ENCODE measurements around the gene LPP. TPM values are rescaled to one million over a fixed set of nuclear protein-coding genes. Genes with fewer than 3 reads are reported as not detected.

The LPP gene
- total and polyA plus RNA-seq, 9 donors: 15.9 to 280 (median 134) TPM

- intact Hi-C loops (cut with DNase I): no loop called here
- Histone ChIP-seq H3K4me1 (ENCODE audit: insufficient read depth) (peaks cover 2% of the 10 kb centered on the region), H3K27ac (no peak overlapping the region)
These were observed 250.2 kb downstream of the LPP start for GRCh38 chr3:188404124-188404523.

GRCh38 chr3:188404701-188405100 lies 250.7 kb downstream of the LPP start:
- no peak for DNase-seq
- H3K27ac ChIP-seq: no peak overlapping the region

More at GRCh38 chr3:188404124-188404523, 250.2 kb downstream of the LPP start:
- Histone ChIP-seq H3K4me3 (no peak overlapping the region), H3K36me3 (no peaks in the 10 kb centered on the region), H3K9me3 (no peaks in the 10 kb centered on the region), H3K27me3 (no peaks in the 10 kb centered on the region)
- no peak for DNase-seq
- TF ChIP-seq POLR2A (IDR thresholded peaks at IDR 0.05) (no peak), CTCF (IDR thresholded peaks at IDR 0.05) (no peak), EP300 (IDR thresholded peaks at IDR 0.05) (no peak)
- 95 to 100% (median 100%) methylated on average over 4 of the region's 4 CpGs for WGBS, 3 donors

GRCh38 chr3:188407158-188407880 lies 253.4 kb downstream of the LPP start:
- Histone ChIP-seq H3K27ac (no peak overlapping the region), H3K27me3 (no peaks in the 10 kb centered on the region), H3K9me3 (no peaks in the 10 kb centered on the region), H3K36me3 (no peaks in the 10 kb centered on the region), H3K4me3 (no peak overlapping the region), H3K4me1 (ENCODE audit: insufficient read depth) (no peaks in the 10 kb centered on the region)
- intact Hi-C loops (cut with DNase I): no loop called here
- TF ChIP-seq CTCF (IDR thresholded peaks at IDR 0.05) (no peak), EP300 (IDR thresholded peaks at IDR 0.05) (no peak), POLR2A (IDR thresholded peaks at IDR 0.05) (no peak)
- DNase-seq: no peak
- WGBS, 3 donors: 64 to 80% (median 70%) methylated on average over 6 of the region's 6 CpGs

More at GRCh38 chr3:188404701-188405100, 250.7 kb downstream of the LPP start:
- TF ChIP-seq CTCF (IDR thresholded peaks at IDR 0.05): no peak
- H3K9me3 ChIP-seq: no peaks in the 10 kb centered on the region
- no peaks in the 10 kb centered on the region for H3K27me3 ChIP-seq
- 91 to 96% (median 94%) methylated on average over 4 of the region's 4 CpGs for WGBS, 3 donors
- peaks cover 2% of the 10 kb centered on the region for H3K4me1 ChIP-seq (ENCODE audit: insufficient read depth)
- no peak overlapping the region for H3K4me3 ChIP-seq
- intact Hi-C loops (cut with DNase I): no loop called here
- H3K36me3 ChIP-seq: no peaks in the 10 kb centered on the region

- no peaks in the 10 kb centered on the region for H3K4me1 ChIP-seq (ENCODE audit: insufficient read depth)
- no peaks in the 10 kb centered on the region for H3K36me3 ChIP-seq
- no peaks in the 10 kb centered on the region for H3K9me3 ChIP-seq
- intact Hi-C loops (cut with DNase I): no loop called here
- H3K27me3 ChIP-seq: no peaks in the 10 kb centered on the region
- no peak for TF ChIP-seq EP300 (IDR thresholded peaks at IDR 0.05)
- no peak for TF ChIP-seq CTCF (IDR thresholded peaks at IDR 0.05)
- no peak for TF ChIP-seq POLR2A (IDR thresholded peaks at IDR 0.05)
- no peak overlapping the region for H3K4me3 ChIP-seq
- H3K27ac ChIP-seq: no peak overlapping the region
- no peak for DNase-seq
- 90 to 96% (median 95%) methylated on average over 3 of the region's 3 CpGs for WGBS, 3 donors
These were observed 254.9 kb downstream of the LPP start for GRCh38 chr3:188408831-188409230.

Measured in ovary (tissue), 9 donors.